Esophagus squamous epithelium (tissue), 5 donors: ENCODE measurements around the gene ALDH1L2. TPM values are rescaled to one million over a fixed set of nuclear protein-coding genes. Genes with fewer than 3 reads are reported as not detected.
"Not testable (repeated sequence)": the region's sequence is repeated elsewhere in the genome, so short reads cannot be mapped to it uniquely, and the experiment has no call there.

Experiments used
- DNase-seq: peaks from one replicate; lab custom pipeline; 2025; lab: John Stamatoyannopoulos, UW
- H3K27ac ChIP-seq, 4 donors: fragments of 200-600 bp; sonication (generic); one replicate each; pipeline ENCODE4 v1.5.1; 2016 to 2019; ENCODE audit warnings: mild to moderate bottlenecking in 1 of 4
- H3K27me3 ChIP-seq, 4 donors: fragments of 200-600 bp; sonication (generic); 1 replicate in 3 of 4; 2 replicates in 1 of 4; pipeline versions ENCODE4 v1.5.1 to v1.6.0; 2017 to 2021; ENCODE audit warnings: antibody characterized with exemption in 1 of 4
- H3K36me3 ChIP-seq, 3 donors: fragments of 200-600 bp; sonication (generic); one replicate each; pipeline ENCODE4 v1.5.1; 2016 to 2019
- H3K4me1 ChIP-seq, 3 donors: fragments of 200-600 bp; sonication (generic); one replicate each; pipeline ENCODE4 v1.5.1; 2017 to 2019
- H3K4me3 ChIP-seq, 4 donors: fragments of 200-600 bp; sonication (generic); 1 replicate in 3 of 4; 2 replicates in 1 of 4; pipeline ENCODE4 v1.5.1; 2016 to 2019; ENCODE audit warnings: mild to moderate bottlenecking in 2 of 4, moderate library complexity in 1 of 4
- H3K9me3 ChIP-seq, 3 donors: fragments of 200-600 bp; sonication (generic); one replicate each; pipeline ENCODE4 v1.5.1; 2016 to 2019
- CTCF ChIP-seq, 6 experiments: fragments of 450-650 bp in 4 of 6; fragments of 200-600 bp in 2 of 6; sonication (generic) in 2 of 6; IDR thresholded peaks; one replicate each; pipeline ENCODE4 v1.5.1; 2016 to 2019; ENCODE audit warnings: antibody characterized with exemption in 6 of 6, mild to moderate bottlenecking in 4 of 6, moderate library complexity in 4 of 6
- POLR2A ChIP-seq, 4 donors: fragments of 450-650 bp; IDR thresholded peaks; one replicate each; pipeline ENCODE4 v1.6.1; 2017; ENCODE audit warnings: antibody characterized with exemption in 4 of 4, mild to moderate bottlenecking in 4 of 4, moderate library complexity in 3 of 4
- WGBS, 2 donors: methylation state at CpG; one replicate each; pipeline ENCODE4 v1.1.5; 2018; 5-methylcytosine and 5-hydroxymethylcytosine counted together
- intact Hi-C: fragments of 100-400 bp; cut with DNase I; formaldehyde crosslinking; loops from one replicate; pipeline ENCODE4 v1.15.0; 2022
- total RNA-seq, 4 donors: library from RNA; depleted of rRNA; stranded (reverse); fragments of >200 nt; gene quantifications; one replicate each; pipeline ENCODE4 v1.1.0, GENCODE V29; 2016
- donor health status: DM: yes; HTN: yes; CAD: no.

ALDH1L2 gene
- total RNA-seq, 4 donors from 2014 or later, result 0.57 to 4.9 (median 1.1) TPM

- WGBS, 2 donors, result 85 to 94% methylated on average over 1 of the region's 1 CpG
- Histone ChIP-seq H3K27ac (no peak overlapping the region), H3K4me1 (peaks cover 0 to 34% (median 9%) of the 10 kb centered on the region in 3 donors), H3K36me3 (no peaks in the 10 kb centered on the region), H3K27me3 (no peaks in the 10 kb centered on the region), H3K9me3 (no peaks in the 10 kb centered on the region), H3K4me3 (no peak overlapping the region)
- DNase-seq, result no peak
- intact Hi-C loops, result no loop called here
- TF ChIP-seq POLR2A (IDR thresholded peaks at IDR 0.05), result no peak
- no peak for TF ChIP-seq CTCF (IDR thresholded peaks at IDR 0.05)
These were observed 20.5 kb upstream of the ALDH1L2 start for GRCh38 chr12:105104762-105105161.

GRCh38 chr12:105102673-105103072 lies 18.4 kb upstream of the ALDH1L2 start:
- peaks cover 0 to 18% (median 0%) of the 10 kb centered on the region in 3 donors for H3K4me1 ChIP-seq
- DNase-seq, result no peak
- no peak overlapping the region for H3K4me3 ChIP-seq
- no peak overlapping the region for H3K27ac ChIP-seq
- H3K27me3 ChIP-seq, result no peaks in the 10 kb centered on the region
- intact Hi-C loops, result no loop called here
- no peaks in the 10 kb centered on the region for H3K36me3 ChIP-seq
- no peaks in the 10 kb centered on the region for H3K9me3 ChIP-seq
- no peak for TF ChIP-seq CTCF (IDR thresholded peaks at IDR 0.05)
- TF ChIP-seq POLR2A (IDR thresholded peaks at IDR 0.05), result no peak

- intact Hi-C loops, result no loop called here
- TF ChIP-seq CTCF (IDR thresholded peaks at IDR 0.05), result no peak
- no peak for TF ChIP-seq POLR2A (IDR thresholded peaks at IDR 0.05)
- Histone ChIP-seq H3K4me1 (peaks cover 0 to 8% (median 0%) of the 10 kb centered on the region in 3 donors), H3K27ac (peak overlapping the region in 1 of 4 donors; percentile 7), H3K36me3 (no peaks in the 10 kb centered on the region), H3K4me3 (no peak overlapping the region), H3K27me3 (no peaks in the 10 kb centered on the region), H3K9me3 (peaks cover 0 to 1% (median 0%) of the 10 kb centered on the region in 3 donors)
- no peak for DNase-seq
These were observed 16.7 kb upstream of the ALDH1L2 start for GRCh38 chr12:105100998-105101397.

- Histone ChIP-seq H3K27me3 (no peaks in the 10 kb centered on the region), H3K4me1 (peaks cover 0 to 8% (median 0%) of the 10 kb centered on the region in 3 donors), H3K9me3 (peaks cover 0 to 7% (median 0%) of the 10 kb centered on the region in 3 donors), H3K27ac (peak overlapping the region in 1 of 4 donors; percentile 7), H3K4me3 (no peak overlapping the region), H3K36me3 (no peaks in the 10 kb centered on the region)
- intact Hi-C loops, result no loop called here
- TF ChIP-seq CTCF (IDR thresholded peaks at IDR 0.05), result no peak
- TF ChIP-seq POLR2A (IDR thresholded peaks at IDR 0.05), result no peak
- no peak for DNase-seq
- WGBS, 2 donors, result 68 to 82% methylated on average over 7 of the region's 7 CpGs
These were observed 16.1 kb upstream of the ALDH1L2 start for GRCh38 chr12:105100207-105100985.

- 80 to 81% methylated on average over 1 of the region's 1 CpG for WGBS, 2 donors
These were observed 15.1 kb upstream of the ALDH1L2 start for GRCh38 chr12:105099356-105099755.

GRCh38 chr12:105095338-105095737 lies 11.1 kb upstream of the ALDH1L2 start:
- WGBS, 2 donors, result 66 to 75% methylated on average over 5 of the region's 5 CpGs
- DNase-seq, H3K36me3 ChIP-seq, H3K4me3 ChIP-seq, H3K27ac ChIP-seq, intact Hi-C loops, H3K27me3 ChIP-seq, H3K4me1 ChIP-seq: not testable (repeated sequence)
- H3K9me3 ChIP-seq, result peaks cover 0 to 15% (median 0%) of the 10 kb centered on the region in 3 donors

More at GRCh38 chr12:105099356-105099755, 15.1 kb upstream of the ALDH1L2 start:
- intact Hi-C loops, result no loop called here
- no peak for DNase-seq
- peaks cover 0 to 15% (median 0%) of the 10 kb centered on the region in 3 donors for H3K9me3 ChIP-seq
- no peaks in the 10 kb centered on the region for H3K27me3 ChIP-seq
- no peak overlapping the region for H3K27ac ChIP-seq
- TF ChIP-seq CTCF (IDR thresholded peaks at IDR 0.05) (no peak), POLR2A (IDR thresholded peaks at IDR 0.05) (no peak)
- H3K36me3 ChIP-seq, result no peaks in the 10 kb centered on the region
- no peak overlapping the region for H3K4me3 ChIP-seq
- H3K4me1 ChIP-seq, result peaks cover 0 to 8% (median 0%) of the 10 kb centered on the region in 3 donors
